Measurements from ENCODE around the gene HIVEP2.

- TF ChIP-seq CTCF (IDR thresholded peaks at IDR 0.05), result no peak
- no peak for TF ChIP-seq POLR2AphosphoS5 (IDR thresholded peaks at IDR 0.05; ENCODE audit: low read depth, low read length)
- TF ChIP-seq SIN3A (IDR thresholded peaks at IDR 0.05; ENCODE audit: borderline replicate concordance, insufficient read depth, low read depth, low read length), result no peak
Observed at GRCh38 chr6:142932889-142933288, 12.1 kb downstream of the HIVEP2 start.

Measured in Panc1 (cell line).